Measurements from ENCODE around the gene TMEM30A. TPM values are rescaled to one million over a fixed set of nuclear protein-coding genes. Genes with fewer than 3 reads are reported as not detected.

TMEM30A gene
- total RNA-seq, 1 experiment from 2014 or later = 130 TPM

GRCh38 chr6:75286955-75287354 is 2.4 kb upstream of the TMEM30A start:
- no peaks in the 10 kb centered on the region for H3K9me3 ChIP-seq (ENCODE audit: control insufficient read depth, insufficient read depth, low read depth, low read length)
- in situ Hi-C loops (cut with HindIII; ENCODE audit: low pct_unique_long_range_greater_than_20kb, low sequenced_read_pairs) = no loop called here
- H3K36me3 ChIP-seq (ENCODE audit: control insufficient read depth, insufficient read depth, low read length) = no peaks in the 10 kb centered on the region; the same call in none of the 2 replicates
- TF ChIP-seq, protein P1, sequence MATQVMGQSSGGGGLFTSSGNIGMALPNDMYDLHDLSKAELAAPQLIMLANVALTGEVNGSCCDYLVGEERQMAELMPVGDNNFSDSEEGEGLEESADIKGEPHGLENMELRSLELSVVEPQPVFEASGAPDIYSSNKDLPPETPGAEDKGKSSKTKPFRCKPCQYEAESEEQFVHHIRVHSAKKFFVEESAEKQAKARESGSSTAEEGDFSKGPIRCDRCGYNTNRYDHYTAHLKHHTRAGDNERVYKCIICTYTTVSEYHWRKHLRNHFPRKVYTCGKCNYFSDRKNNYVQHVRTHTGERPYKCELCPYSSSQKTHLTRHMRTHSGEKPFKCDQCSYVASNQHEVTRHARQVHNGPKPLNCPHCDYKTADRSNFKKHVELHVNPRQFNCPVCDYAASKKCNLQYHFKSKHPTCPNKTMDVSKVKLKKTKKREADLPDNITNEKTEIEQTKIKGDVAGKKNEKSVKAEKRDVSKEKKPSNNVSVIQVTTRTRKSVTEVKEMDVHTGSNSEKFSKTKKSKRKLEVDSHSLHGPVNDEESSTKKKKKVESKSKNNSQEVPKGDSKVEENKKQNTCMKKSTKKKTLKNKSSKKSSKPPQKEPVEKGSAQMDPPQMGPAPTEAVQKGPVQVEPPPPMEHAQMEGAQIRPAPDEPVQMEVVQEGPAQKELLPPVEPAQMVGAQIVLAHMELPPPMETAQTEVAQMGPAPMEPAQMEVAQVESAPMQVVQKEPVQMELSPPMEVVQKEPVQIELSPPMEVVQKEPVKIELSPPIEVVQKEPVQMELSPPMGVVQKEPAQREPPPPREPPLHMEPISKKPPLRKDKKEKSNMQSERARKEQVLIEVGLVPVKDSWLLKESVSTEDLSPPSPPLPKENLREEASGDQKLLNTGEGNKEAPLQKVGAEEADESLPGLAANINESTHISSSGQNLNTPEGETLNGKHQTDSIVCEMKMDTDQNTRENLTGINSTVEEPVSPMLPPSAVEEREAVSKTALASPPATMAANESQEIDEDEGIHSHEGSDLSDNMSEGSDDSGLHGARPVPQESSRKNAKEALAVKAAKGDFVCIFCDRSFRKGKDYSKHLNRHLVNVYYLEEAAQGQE (IDR thresholded peaks at IDR 0.05; ENCODE audit: insufficient read depth in 1 of 2, low read depth in 2 of 2, low read length in 1 of 2) = no peak
- TF ChIP-seq SIN3A (IDR thresholded peaks at IDR 0.05; ENCODE audit: borderline replicate concordance, insufficient read depth, low read depth, low read length) = no peak
- no peak for TF ChIP-seq CTCF (IDR thresholded peaks at IDR 0.05)
- TF ChIP-seq POLR2AphosphoS5 (IDR thresholded peaks at IDR 0.05; ENCODE audit: low read depth, low read length) = no peak
- no peak for TF ChIP-seq TCF7L2 (IDR thresholded peaks at IDR 0.05; ENCODE audit: low read depth, low read length)
- H3K27me3 ChIP-seq (ENCODE audit: control insufficient read depth, insufficient read depth, low read length) = no peaks in the 10 kb centered on the region
- ChIA-PET CTCF (no interaction called here), POLR2A (no interaction called here)
- DNase-seq (ENCODE audit: low read depth, low spot score) (no peak), ATAC-seq (no peak)
- no peak overlapping the region for H3K4me3 ChIP-seq (ENCODE audit: low read depth in 2 of 2, low read length in 2 of 2)
- H3K27ac ChIP-seq (ENCODE audit: low read length) = peak overlapping the region; percentile 45; the same call in 1 of the 2 replicates
- intact Hi-C loops (cut with micrococcal nuclease; ENCODE audit: unreplicated experiment) = no loop called here
- no TSS peak for BruUV-seq (replicated peaks)
- peaks cover 6% of the 10 kb centered on the region; the same call in 1 of the 2 replicates for H3K4me1 ChIP-seq (ENCODE audit: control insufficient read depth, insufficient read depth, low read length)

- TSS peak; percentile 88 for BruUV-seq (replicated peaks)
- H3K4me1 ChIP-seq (ENCODE audit: control insufficient read depth, insufficient read depth, low read length) = peaks cover 23% of the 10 kb centered on the region; the same call in 1 of the 2 replicates
- peak overlapping the region; percentile 89 for H3K27ac ChIP-seq (ENCODE audit: low read length)
- ChIA-PET CTCF (no interaction called here), POLR2A (no interaction called here)
- no peaks in the 10 kb centered on the region for H3K27me3 ChIP-seq (ENCODE audit: control insufficient read depth, insufficient read depth, low read length)
- ATAC-seq = no peak
- in situ Hi-C loops (cut with HindIII; ENCODE audit: low pct_unique_long_range_greater_than_20kb, low sequenced_read_pairs) (no loop called here), intact Hi-C loops (cut with micrococcal nuclease; ENCODE audit: unreplicated experiment) (no loop called here)
- H3K36me3 ChIP-seq (ENCODE audit: control insufficient read depth, insufficient read depth, low read length) = no peaks in the 10 kb centered on the region; the same call in none of the 2 replicates
- peak overlapping the region; percentile 94 for H3K4me3 ChIP-seq (ENCODE audit: low read depth in 2 of 2, low read length in 2 of 2)
- no peaks in the 10 kb centered on the region for H3K9me3 ChIP-seq (ENCODE audit: control insufficient read depth, insufficient read depth, low read depth, low read length)
- TF ChIP-seq CTCF (IDR thresholded peaks at IDR 0.05) (no peak), SIN3A (IDR thresholded peaks at IDR 0.05; ENCODE audit: borderline replicate concordance, insufficient read depth, low read depth, low read length) (no peak), TCF7L2 (IDR thresholded peaks at IDR 0.05; ENCODE audit: low read depth, low read length) (no peak), POLR2AphosphoS5 (IDR thresholded peaks at IDR 0.05; ENCODE audit: low read depth, low read length) (no peak)
- DNase-seq (ENCODE audit: low read depth, low spot score) = no peak
Observed at GRCh38 chr6:75285283-75285639, 669 bp upstream of the TMEM30A start.
